Parathyroid adenoma (tissue), 2 donors: ENCODE measurements around the gene SLC25A48.

Experiments
- H2AFZ ChIP-seq: fragments of 300-600 bp; sonication (generic); one replicate; pipeline ENCODE4 v1.7.0; 2017; ENCODE audit warnings: antibody characterized with exemption, mild to moderate bottlenecking
- H3K27ac ChIP-seq: fragments of 300-600 bp; sonication (generic); one replicate; pipeline ENCODE4 v1.7.0; 2017
- H3K27me3 ChIP-seq: fragments of 300-600 bp; sonication (generic); one replicate; pipeline ENCODE4 v1.7.0; 2017; ENCODE audit warnings: low read length; ENCODE audit not compliant: control insufficient read depth, insufficient read depth
- H3K36me3 ChIP-seq: fragments of 300-600 bp; sonication (generic); one replicate; pipeline ENCODE4 v1.7.0; 2017; ENCODE audit warnings: low read length; ENCODE audit not compliant: control insufficient read depth, insufficient read depth
- H3K4me1 ChIP-seq: fragments of 300-600 bp; sonication (generic); one replicate; pipeline ENCODE4 v1.7.0; 2017; ENCODE audit warnings: control low read depth
- H3K4me2 ChIP-seq: fragments of 300-600 bp; sonication (generic); one replicate; pipeline ENCODE4 v1.7.0; 2017; ENCODE audit warnings: low read length
- H3K4me3 ChIP-seq: fragments of 300-600 bp; sonication (generic); one replicate; pipeline ENCODE4 v1.7.0; 2017; ENCODE audit warnings: low read depth, low read length
- H3K79me2 ChIP-seq: fragments of 300-600 bp; sonication (generic); one replicate; pipeline ENCODE4 v1.7.0; 2017; ENCODE audit warnings: control low read depth
- H3K9ac ChIP-seq: fragments of 300-600 bp; sonication (generic); one replicate; pipeline ENCODE4 v1.7.0; 2017; ENCODE audit warnings: mild to moderate bottlenecking
- H3K9me3 ChIP-seq: fragments of 300-600 bp; sonication (generic); one replicate; pipeline ENCODE4 v1.7.0; 2017; ENCODE audit warnings: low read length; ENCODE audit not compliant: control insufficient read depth
- TF ChIP-seq, protein P1 (sequence below): fragments of 300-600 bp; sonication (generic); IDR thresholded peaks from one replicate; pipeline ENCODE4 v1.7.0; 2017; ENCODE audit warnings: antibody characterized with exemption, mild to moderate bottlenecking
- donor health status: primary hyperparathyroidism.

SLC25A48 gene

DNA sequence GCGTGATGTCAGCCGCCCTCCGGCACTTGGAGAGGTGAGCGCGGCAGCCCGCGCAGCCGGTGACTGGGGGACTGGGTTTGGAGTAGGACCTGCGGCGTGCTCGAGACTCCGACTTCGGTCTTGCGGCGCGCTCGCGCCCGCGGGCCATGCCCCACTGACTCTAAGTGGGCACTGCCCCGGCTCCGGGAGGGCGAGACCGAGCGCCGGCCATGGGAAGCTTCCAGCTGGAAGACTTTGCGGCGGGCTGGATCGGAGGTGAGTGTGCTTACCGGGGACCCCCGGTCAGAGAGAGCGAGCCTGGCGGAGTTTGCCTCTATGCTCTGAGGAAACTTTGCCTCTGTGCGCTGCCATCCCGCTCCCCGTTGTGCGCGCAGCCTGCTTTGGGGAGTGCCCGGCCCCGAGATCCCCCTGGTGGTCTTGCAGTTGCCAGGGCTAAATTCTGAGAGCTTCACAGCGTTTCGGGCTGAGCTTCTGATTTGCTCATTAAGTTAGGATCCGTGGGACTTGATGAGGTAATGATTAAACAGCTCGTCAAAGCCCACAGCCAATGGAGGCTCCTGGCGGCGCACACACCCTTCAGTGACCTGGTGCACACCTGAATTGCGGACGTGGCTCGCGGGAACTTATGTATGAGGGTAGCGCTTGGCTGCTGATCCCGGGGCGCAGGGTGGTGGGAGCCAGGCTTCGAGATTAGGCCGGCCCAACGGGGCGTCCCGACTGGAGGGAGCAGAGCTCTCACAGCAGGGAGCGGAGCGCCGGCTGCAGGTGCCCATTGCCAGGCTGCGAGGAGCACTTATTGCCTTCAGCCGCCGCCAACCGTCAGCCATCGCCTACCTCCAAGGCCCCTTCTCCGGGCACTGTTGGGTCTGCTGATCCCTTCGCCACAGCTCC, at the start of gene SLC25A48:
TSS of gene SLC25A48 (plus strand) at position 25 of the 891 bp plus-strand sequence. CDS start at position 210, 185 bp downstream.
- Histone ChIP-seq H3K27ac (no peak within 1 kb of the TSS), H3K79me2 (no peaks in the 10 kb centered on the region), H3K4me3 (peak within 1 kb of the TSS; percentile 41), H3K36me3 (no peaks in the 10 kb centered on the region), H3K4me1 (peaks cover 4% of the 10 kb centered on the region), H2AFZ (peak within 1 kb of the TSS; percentile 59), H3K9ac (no peak within 1 kb of the TSS), H3K4me2 (peak within 1 kb of the TSS; percentile 80), H3K27me3 (no peaks in the 10 kb centered on the region), H3K9me3 (no peaks in the 10 kb centered on the region)
- TF ChIP-seq, protein P1, sequence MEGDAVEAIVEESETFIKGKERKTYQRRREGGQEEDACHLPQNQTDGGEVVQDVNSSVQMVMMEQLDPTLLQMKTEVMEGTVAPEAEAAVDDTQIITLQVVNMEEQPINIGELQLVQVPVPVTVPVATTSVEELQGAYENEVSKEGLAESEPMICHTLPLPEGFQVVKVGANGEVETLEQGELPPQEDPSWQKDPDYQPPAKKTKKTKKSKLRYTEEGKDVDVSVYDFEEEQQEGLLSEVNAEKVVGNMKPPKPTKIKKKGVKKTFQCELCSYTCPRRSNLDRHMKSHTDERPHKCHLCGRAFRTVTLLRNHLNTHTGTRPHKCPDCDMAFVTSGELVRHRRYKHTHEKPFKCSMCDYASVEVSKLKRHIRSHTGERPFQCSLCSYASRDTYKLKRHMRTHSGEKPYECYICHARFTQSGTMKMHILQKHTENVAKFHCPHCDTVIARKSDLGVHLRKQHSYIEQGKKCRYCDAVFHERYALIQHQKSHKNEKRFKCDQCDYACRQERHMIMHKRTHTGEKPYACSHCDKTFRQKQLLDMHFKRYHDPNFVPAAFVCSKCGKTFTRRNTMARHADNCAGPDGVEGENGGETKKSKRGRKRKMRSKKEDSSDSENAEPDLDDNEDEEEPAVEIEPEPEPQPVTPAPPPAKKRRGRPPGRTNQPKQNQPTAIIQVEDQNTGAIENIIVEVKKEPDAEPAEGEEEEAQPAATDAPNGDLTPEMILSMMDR: no peak

- H3K79me2 ChIP-seq: no peaks in the 10 kb centered on the region
- no peak overlapping the region for H2AFZ ChIP-seq
- TF ChIP-seq, protein P1: no peak
- H3K27me3 ChIP-seq: no peaks in the 10 kb centered on the region
- no peak overlapping the region for H3K9ac ChIP-seq
- no peak overlapping the region for H3K27ac ChIP-seq
- H3K4me1 ChIP-seq: no peaks in the 10 kb centered on the region
- H3K4me3 ChIP-seq: no peak overlapping the region
- H3K9me3 ChIP-seq: no peaks in the 10 kb centered on the region
- H3K36me3 ChIP-seq: no peaks in the 10 kb centered on the region
- no peak overlapping the region for H3K4me2 ChIP-seq
These were observed 33.8 kb upstream of the SLC25A48 start for GRCh38 chr5:135800656-135801055.

GRCh38 chr5:135810188-135810943, 24.1 kb upstream of the SLC25A48 start:
- H3K9ac ChIP-seq: no peak overlapping the region
- no peak overlapping the region for H3K27ac ChIP-seq

GRCh38 chr5:135811007-135811406, 23.5 kb upstream of the SLC25A48 start:
- Histone ChIP-seq H3K4me2 (no peak overlapping the region), H2AFZ (no peak overlapping the region), H3K9ac (no peak overlapping the region), H3K36me3 (no peaks in the 10 kb centered on the region), H3K4me3 (no peak overlapping the region), H3K9me3 (no peaks in the 10 kb centered on the region), H3K27ac (no peak overlapping the region), H3K79me2 (no peaks in the 10 kb centered on the region), H3K27me3 (no peaks in the 10 kb centered on the region), H3K4me1 (no peaks in the 10 kb centered on the region)
- TF ChIP-seq, protein P1: no peak

More at GRCh38 chr5:135810188-135810943, 24.1 kb upstream of the SLC25A48 start:
- no peak overlapping the region for H3K4me3 ChIP-seq
- H3K79me2 ChIP-seq: no peaks in the 10 kb centered on the region
- no peak overlapping the region for H3K4me2 ChIP-seq
- H3K9me3 ChIP-seq: no peaks in the 10 kb centered on the region
- TF ChIP-seq, protein P1: no peak
- no peak overlapping the region for H2AFZ ChIP-seq
- no peaks in the 10 kb centered on the region for H3K27me3 ChIP-seq
- H3K36me3 ChIP-seq: no peaks in the 10 kb centered on the region
- H3K4me1 ChIP-seq: no peaks in the 10 kb centered on the region
